ENCODE measurements around the gene SLC8A3. TPM values are rescaled to one million over a fixed set of nuclear protein-coding genes. Genes with fewer than 3 reads are reported as not detected.

Gene SLC8A3
- polyA plus RNA-seq, 1 of the 3 experiments (the other 2 are of a cell fraction) = 0.26 TPM

DNA sequence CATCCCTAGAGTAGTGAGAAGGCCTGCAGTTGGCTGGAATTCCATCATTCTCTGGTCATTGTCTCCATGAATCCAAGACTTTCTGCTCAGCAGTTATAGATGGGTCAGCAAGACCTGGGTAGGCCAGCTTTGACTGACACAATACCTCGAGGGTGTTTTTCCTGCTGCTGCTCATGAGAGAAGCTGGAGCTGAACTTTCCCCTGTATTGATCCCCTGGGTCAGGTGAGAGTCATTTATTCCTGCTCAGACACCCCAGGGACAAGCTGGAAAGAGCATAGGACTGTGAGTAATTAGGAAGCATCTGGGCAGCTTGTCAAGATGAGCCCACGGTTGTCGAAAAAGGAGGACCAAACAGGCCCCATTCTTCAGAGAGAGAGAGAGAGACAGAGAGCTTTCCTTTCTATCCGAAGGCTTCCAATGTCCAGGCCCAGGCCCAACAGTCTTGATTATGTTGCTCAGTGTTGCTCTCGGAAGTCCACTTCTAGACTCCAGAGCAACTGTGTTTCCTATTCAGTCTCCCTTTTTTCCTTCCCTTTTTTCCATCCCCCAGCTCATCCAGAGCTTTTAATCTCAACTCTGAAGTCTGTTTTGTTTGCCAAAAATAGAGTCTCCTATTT, 131.1 kb downstream of the SLC8A3 start:
- H3K9me3 ChIP-seq = no peaks in the 10 kb centered on the region

DNA sequence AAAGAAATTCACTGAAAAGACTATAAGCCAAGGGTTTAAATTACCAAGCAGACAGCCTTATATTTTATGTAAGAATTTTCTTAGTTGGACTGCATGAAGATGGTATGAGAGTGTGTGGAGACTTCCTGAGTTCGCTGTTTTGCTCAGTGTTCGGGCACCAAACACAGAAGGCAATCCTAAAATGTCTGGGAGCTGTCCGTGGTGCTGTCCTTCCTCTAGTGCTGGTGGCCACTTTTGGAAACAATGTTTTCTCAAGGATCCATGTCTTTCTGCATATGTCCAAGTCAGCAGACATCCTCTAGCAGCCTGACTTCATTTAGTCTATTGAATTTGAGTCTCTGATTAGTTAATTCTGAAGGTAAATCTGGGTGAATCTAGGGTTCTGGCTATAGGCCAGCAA, 135.8 kb downstream of the SLC8A3 start:
- H3K9ac ChIP-seq = no peak overlapping the region
- no peaks in the 10 kb centered on the region for H3K9me3 ChIP-seq
- DNase-seq = no peak
- H2AFZ ChIP-seq (ENCODE audit: low read depth) = no peak overlapping the region
- H3K9me2 ChIP-seq = no peaks in the 10 kb centered on the region
- ChIA-PET POLR2A (no interaction called here), CTCF (interaction anchor here (0.8 to 7.1 kb wide), 10 partner anchors 10 to 304 kb away, joined by 3 to 62 read pairs (median 5); no protein-coding TSS in a partner anchor)
- TF ChIP-seq, protein P1, sequence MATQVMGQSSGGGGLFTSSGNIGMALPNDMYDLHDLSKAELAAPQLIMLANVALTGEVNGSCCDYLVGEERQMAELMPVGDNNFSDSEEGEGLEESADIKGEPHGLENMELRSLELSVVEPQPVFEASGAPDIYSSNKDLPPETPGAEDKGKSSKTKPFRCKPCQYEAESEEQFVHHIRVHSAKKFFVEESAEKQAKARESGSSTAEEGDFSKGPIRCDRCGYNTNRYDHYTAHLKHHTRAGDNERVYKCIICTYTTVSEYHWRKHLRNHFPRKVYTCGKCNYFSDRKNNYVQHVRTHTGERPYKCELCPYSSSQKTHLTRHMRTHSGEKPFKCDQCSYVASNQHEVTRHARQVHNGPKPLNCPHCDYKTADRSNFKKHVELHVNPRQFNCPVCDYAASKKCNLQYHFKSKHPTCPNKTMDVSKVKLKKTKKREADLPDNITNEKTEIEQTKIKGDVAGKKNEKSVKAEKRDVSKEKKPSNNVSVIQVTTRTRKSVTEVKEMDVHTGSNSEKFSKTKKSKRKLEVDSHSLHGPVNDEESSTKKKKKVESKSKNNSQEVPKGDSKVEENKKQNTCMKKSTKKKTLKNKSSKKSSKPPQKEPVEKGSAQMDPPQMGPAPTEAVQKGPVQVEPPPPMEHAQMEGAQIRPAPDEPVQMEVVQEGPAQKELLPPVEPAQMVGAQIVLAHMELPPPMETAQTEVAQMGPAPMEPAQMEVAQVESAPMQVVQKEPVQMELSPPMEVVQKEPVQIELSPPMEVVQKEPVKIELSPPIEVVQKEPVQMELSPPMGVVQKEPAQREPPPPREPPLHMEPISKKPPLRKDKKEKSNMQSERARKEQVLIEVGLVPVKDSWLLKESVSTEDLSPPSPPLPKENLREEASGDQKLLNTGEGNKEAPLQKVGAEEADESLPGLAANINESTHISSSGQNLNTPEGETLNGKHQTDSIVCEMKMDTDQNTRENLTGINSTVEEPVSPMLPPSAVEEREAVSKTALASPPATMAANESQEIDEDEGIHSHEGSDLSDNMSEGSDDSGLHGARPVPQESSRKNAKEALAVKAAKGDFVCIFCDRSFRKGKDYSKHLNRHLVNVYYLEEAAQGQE (IDR thresholded peaks at IDR 0.05; ENCODE audit: low read depth, low read length) = peak; percentile 90
- TF ChIP-seq JUND (IDR thresholded peaks at IDR 0.05) = no peak
- no peaks in the 10 kb centered on the region for H4K20me1 ChIP-seq (ENCODE audit: insufficient read depth)
- H3K79me2 ChIP-seq (ENCODE audit: insufficient read depth) = no peaks in the 10 kb centered on the region
- H3K4me2 ChIP-seq = no peak overlapping the region
- 40% methylated on average over 3 of the region's 3 CpGs for WGBS (ENCODE audit: low lambda C conversion rate)
- H3K36me3 ChIP-seq (replicated peaks in 1 of 2; ENCODE audit: control insufficient read depth in 1 of 2, insufficient read depth in 2 of 2, low read length in 1 of 2) = no peaks in the 10 kb centered on the region
- peaks cover 0 to 17% of the 10 kb centered on the region in 2 experiments; a peak in 2 of 4 replicates for H3K4me1 ChIP-seq (ENCODE audit: control insufficient read depth in 1 of 2, insufficient read depth in 2 of 2, low read depth in 1 of 2, low read length in 1 of 2)
- H3K4me3 ChIP-seq (ENCODE audit: low read depth in 2 of 2, low read length in 1 of 2) = no peak overlapping the region
- no peaks in the 10 kb centered on the region for H3K27me3 ChIP-seq (ENCODE audit: insufficient read depth)
- H3K27ac ChIP-seq (ENCODE audit: low read depth in 2 of 2, low read length in 1 of 2) = no peak overlapping the region
- H3F3A ChIP-seq (replicated peaks; ENCODE audit: insufficient read depth) = no peaks in the 10 kb centered on the region

More for the DNA sequence above, 131.1 kb downstream of the SLC8A3 start:
- CTCF ChIA-PET = interaction anchor here (0.6 to 7.1 kb wide), 5 partner anchors 10 to 37 kb away, joined by 3 to 62 read pairs (median 6); no protein-coding TSS in a partner anchor
- Histone ChIP-seq H3K79me2 (ENCODE audit: insufficient read depth) (no peaks in the 10 kb centered on the region), H3K4me2 (no peak overlapping the region), H3K9me2 (no peaks in the 10 kb centered on the region), H3K27me3 (ENCODE audit: insufficient read depth) (no peaks in the 10 kb centered on the region), H3F3A (replicated peaks; ENCODE audit: insufficient read depth) (no peaks in the 10 kb centered on the region), H3K4me3 (ENCODE audit: low read depth in 2 of 2, low read length in 1 of 2) (no peak overlapping the region), H3K36me3 (replicated peaks in 1 of 2; ENCODE audit: control insufficient read depth in 1 of 2, insufficient read depth in 2 of 2, low read length in 1 of 2) (no peaks in the 10 kb centered on the region), H3K4me1 (ENCODE audit: control insufficient read depth in 1 of 2, insufficient read depth in 2 of 2, low read depth in 1 of 2, low read length in 1 of 2) (peaks cover 0 to 4% of the 10 kb centered on the region in 2 experiments; a peak in 2 of 4 replicates), H4K20me1 (ENCODE audit: insufficient read depth) (no peaks in the 10 kb centered on the region), H2AFZ (ENCODE audit: low read depth) (no peak overlapping the region), H3K9ac (no peak overlapping the region), H3K27ac (ENCODE audit: low read depth in 2 of 2, low read length in 1 of 2) (no peak overlapping the region)
- 13% methylated on average over 5 of the region's 5 CpGs for WGBS (ENCODE audit: low lambda C conversion rate)
- TF ChIP-seq NFIC (IDR thresholded peaks at IDR 0.05; ENCODE audit: borderline replicate concordance) = no peak
- TF ChIP-seq GATA2 (CRISPR knock-in tag; IDR thresholded peaks at IDR 0.05) = no peak
- TF ChIP-seq, protein P2, sequence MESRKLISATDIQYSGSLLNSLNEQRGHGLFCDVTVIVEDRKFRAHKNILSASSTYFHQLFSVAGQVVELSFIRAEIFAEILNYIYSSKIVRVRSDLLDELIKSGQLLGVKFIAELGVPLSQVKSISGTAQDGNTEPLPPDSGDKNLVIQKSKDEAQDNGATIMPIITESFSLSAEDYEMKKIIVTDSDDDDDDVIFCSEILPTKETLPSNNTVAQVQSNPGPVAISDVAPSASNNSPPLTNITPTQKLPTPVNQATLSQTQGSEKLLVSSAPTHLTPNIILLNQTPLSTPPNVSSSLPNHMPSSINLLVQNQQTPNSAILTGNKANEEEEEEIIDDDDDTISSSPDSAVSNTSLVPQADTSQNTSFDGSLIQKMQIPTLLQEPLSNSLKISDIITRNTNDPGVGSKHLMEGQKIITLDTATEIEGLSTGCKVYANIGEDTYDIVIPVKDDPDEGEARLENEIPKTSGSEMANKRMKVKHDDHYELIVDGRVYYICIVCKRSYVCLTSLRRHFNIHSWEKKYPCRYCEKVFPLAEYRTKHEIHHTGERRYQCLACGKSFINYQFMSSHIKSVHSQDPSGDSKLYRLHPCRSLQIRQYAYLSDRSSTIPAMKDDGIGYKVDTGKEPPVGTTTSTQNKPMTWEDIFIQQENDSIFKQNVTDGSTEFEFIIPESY (IDR thresholded peaks at IDR 0.05; ENCODE audit: borderline replicate concordance, low read depth) = no peak
- no peak for TF ChIP-seq YY1 (IDR thresholded peaks at IDR 0.05; ENCODE audit: low read depth)
- no peak for TF ChIP-seq RFX5 (IDR thresholded peaks at IDR 0.05; ENCODE audit: low read length)
- TF ChIP-seq EZH2phosphoT487 (IDR thresholded peaks at IDR 0.05; ENCODE audit: borderline replicate concordance, low read depth) = no peak
- TF ChIP-seq, protein P3, sequence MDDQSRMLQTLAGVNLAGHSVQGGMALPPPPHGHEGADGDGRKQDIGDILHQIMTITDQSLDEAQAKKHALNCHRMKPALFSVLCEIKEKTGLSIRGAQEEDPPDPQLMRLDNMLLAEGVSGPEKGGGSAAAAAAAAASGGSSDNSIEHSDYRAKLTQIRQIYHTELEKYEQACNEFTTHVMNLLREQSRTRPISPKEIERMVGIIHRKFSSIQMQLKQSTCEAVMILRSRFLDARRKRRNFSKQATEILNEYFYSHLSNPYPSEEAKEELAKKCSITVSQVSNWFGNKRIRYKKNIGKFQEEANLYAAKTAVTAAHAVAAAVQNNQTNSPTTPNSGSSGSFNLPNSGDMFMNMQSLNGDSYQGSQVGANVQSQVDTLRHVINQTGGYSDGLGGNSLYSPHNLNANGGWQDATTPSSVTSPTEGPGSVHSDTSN (IDR thresholded peaks at IDR 0.05) = no peak
- TF ChIP-seq RCOR1 (IDR thresholded peaks at IDR 0.05; ENCODE audit: low read length) = no peak
- no peak for TF ChIP-seq NRF1 (IDR thresholded peaks at IDR 0.05; ENCODE audit: low read depth, low read length)
- POLR2A ChIA-PET = no interaction called here
- no peak for DNase-seq

All from SK-N-SH (cell line).